HG02623 (cell line): ENCODE measurements around the gene TBX18.

Experiments
- ATAC-seq: cut with Tn5 transposase; IDR thresholded peaks from one replicate; pipeline ENCODE4 v1.9.1; 2021; ENCODE audit warnings: moderate library complexity; ENCODE audit not compliant: unreplicated experiment

Gene TBX18

DNA sequence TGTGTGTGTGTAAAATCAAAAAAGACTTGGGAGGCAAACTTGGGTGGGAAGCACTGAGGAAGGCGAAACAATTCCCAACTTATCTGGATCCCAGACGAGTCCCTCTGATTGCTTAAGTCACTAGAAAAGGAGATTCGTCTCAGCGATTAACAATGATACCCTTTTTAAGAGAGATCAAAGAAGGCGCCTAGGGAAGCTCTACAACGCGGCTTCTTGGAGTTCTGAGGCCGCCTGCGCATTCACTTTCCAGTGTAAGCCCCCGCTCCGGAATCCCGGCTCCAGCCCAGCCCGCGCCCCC lies 8.7 kb upstream of the TBX18 start:
- no peak for ATAC-seq

- ATAC-seq, result no peak
Observed at GRCh38 chr6:84772428-84773132, 8.2 kb upstream of the TBX18 start.

- ATAC-seq, result no peak
Observed at GRCh38 chr6:84771756-84772356, 7.5 kb upstream of the TBX18 start.

DNA sequence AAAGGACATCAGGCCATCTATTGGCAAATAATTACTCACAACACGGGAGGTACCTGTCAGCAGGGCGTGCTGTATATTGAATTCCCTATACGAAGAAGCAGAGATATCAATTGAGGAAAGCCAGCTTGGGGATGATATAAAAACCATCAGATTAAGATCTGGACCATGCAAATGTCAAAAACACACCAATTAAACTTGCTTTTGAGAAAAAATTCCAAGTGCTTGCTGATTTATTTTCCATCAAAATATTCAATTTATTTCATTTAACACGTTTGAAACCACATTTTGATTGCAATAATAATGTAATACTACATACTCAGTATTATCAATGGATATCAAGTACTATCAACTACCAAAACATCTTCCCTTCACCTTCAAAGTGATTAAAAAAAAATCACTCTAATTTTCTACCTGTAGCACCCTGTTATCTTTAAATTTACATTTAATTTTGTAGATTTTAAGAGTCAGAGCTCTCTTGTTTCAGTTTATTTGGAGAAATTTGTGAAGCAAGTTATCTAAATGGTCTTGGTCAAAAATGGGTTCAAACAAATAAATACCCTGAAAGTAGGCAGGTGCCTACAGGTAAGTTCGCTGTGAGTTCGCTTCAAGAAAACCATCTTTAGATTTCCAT lies 6.8 kb upstream of the TBX18 start:
- ATAC-seq, result no peak

- no peak for ATAC-seq
Observed at GRCh38 chr6:84770521-84770920, 6.1 kb upstream of the TBX18 start.

GRCh38 chr6:84769306-84769705 lies 4.9 kb upstream of the TBX18 start:
- no peak for ATAC-seq

- no peak for ATAC-seq
Observed at GRCh38 chr6:84768442-84769174, 4.2 kb upstream of the TBX18 start.

DNA sequence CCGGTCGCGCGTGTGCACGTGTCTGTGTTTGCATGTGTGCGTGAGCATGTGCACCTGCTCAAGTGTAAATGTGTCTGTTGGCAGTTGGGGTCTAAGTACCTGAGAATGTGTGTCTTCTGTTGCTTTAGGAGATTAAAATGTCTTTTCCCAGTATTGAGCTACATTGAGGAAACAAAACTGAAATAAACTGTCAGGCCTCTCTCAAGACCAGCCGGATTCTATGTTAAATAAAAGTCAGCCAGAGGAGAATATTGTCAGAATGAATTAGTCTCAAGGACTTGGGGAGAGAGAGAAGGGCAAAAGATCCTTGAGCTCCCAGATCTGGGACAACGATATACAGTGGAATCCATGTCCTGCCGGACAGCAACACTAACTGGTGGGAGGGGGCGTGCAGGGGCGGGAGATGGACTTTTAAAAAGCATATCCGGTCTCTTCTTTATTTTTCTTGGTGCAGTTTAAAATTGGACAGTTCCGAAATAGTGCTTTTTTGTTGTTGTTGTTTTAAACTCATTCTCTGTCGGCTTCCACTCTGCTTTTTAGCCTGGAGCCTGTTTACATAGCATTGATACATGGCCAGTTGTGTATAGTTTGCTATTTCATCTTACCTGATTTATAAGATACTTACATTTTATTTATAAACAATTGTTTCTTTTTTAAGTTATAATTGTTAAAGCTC lies 3.3 kb upstream of the TBX18 start:
- ATAC-seq, result no peak

GRCh38 chr6:84766799-84767525 lies 2.6 kb upstream of the TBX18 start:
- ATAC-seq, result no peak

DNA sequence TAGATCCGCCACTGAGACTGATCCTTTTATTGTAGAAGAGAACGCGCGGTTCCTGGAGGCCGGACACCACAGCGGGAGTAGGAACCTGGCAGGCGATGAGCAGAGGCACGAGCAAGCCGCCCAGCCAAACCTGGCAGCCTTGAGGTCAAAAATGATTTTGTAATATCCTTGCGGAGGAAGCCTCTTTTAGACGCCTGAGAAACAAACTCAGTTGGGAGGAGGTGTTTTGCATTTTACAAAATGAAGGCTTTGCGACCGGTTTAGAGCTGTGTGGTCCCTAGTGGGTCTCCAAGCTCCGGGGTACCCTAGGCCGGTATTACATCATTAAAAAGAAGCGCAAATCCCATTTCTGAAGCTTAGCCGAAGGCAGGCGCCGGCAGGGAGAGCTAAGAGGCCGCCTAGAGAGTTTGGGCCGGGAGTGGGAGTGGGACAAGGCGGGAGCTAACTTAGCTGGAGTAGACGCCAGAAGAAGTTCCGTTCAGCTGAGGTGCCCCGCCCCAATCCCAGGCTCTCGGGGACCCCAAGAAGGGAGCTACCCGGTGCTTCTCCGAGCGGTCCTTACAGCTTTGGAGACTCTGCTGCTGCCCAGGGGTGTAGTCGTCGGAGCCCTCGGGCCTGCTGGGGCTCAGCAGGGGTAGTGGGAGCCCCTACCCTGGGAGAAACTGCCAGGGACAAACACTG lies 1.9 kb upstream of the TBX18 start:
- no peak for ATAC-seq

- no peak for ATAC-seq
Observed at GRCh38 chr6:84763886-84764331, 489 bp downstream of the TBX18 start.

DNA sequence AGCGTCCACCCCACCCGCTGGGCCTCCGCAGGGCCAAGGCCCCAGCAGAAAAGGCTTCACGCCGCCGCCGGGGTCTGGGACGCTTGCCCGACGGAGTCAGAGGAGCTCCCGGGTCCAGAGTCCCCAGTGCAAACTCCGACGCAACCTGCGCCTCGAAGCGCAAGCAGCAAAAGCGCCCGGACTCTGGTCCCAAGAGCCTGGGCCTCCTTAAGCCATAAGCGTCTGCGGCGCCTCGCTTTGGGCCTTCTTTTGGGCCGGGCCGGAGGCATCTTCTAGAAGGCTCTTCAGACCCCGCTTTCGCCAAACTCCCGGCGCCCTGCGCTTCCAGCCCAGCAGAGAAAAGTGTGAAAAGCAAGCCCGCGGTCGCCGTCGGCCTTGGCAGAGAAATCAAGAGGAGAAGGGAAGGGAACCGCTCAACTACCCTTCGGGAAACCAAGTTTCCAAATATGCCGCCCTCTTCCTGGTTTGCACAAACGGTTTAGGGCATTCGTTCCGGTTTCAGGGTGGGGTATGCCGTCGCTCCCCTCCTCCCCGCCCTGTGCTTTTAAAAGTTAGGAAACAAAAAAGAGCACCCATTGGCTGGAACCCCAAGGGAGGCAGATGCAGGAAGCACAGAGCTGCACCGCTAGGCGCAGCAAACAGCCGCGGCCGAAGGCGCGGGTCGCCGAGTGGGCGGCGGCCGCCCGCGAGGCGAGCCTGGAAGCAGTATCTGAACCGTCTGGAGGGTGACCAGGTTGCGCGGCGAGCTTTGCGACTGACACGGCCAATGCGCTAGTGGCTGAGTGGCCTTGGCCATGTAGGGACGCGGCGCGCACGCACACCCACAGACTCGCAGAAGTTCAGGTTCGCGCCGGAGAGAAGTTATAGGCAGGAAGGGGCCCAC lies 1.2 kb downstream of the TBX18 start:
- no peak for ATAC-seq

DNA sequence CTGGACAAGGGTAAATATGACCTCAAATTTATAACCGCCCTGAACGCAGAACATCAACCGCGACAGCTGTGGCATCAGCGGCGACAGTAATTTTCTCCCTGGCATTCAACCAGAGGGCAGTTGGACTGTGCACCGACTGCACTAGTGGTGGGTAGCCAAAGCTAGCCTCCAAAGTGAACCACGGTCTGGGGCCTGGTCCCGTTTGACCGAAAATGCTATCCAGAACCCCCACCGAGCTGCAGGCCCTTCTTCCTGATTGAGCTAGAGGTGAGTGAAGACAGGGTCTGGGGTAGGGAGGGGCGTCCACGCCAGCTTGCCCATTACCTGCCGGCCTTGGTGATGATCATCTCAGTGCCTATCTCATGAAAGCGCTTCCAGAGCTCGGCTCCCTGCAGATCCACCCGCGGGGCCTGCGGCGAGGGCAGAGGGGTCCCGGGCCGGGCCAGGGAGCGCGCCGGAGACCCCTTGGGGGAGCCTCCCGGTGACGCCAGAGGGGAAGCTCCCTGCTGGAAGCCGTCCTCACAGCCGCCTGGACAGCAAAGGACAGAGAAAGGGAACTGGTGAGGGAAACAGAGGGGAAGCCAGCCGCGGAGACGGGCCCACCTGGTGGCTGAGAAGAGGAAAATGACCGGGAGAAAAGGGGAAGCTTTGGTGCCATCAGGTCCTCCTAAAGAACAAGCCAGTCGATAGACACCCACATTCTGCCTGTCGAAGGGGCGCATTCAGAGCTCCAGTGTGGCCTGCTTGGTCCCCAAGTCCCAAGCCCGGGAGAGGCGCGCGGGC lies 2.0 kb downstream of the TBX18 start:
- no peak for ATAC-seq

GRCh38 chr6:84758486-84758885 lies 5.9 kb downstream of the TBX18 start:
- ATAC-seq, result no peak

DNA sequence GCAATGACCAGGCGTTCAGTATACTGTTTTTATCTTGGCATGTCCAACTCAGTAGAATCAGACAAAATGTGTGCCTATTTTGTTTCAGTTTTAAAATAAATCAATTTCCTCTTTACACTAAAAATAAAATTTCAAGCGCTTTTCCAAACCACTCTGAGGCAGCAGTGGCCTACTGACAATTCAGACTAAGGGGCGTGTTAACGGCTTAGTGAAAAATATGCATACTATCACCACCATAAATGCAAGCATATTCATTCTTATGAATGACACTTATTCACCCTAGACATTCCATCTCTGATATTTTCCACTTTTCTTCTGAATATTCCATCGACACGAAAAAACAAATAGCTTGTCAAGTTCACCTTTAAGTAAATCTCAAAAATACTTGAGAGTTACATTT lies 7.5 kb downstream of the TBX18 start:
- ATAC-seq, result no peak

GRCh38 chr6:84756466-84756865 lies 7.9 kb downstream of the TBX18 start:
- no peak for ATAC-seq

DNA sequence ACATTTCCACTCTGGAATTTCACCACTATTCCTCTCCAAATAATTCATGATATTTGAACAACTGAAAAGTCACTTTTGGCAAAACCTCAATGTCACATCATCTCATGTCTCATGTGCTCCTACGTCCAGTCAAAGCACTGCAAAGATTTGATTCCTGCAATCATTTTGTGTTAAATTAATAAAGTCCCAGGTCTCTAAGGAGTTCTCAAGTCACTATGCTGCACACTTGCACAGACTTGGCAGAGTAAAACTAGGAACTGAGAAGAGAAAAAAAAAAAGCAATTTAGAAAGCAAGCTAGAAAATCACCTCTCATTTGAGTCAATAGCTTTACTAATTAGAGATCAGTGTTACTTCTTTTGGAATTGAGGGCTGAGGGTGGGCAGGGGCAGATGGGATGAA lies 11.2 kb downstream of the TBX18 start:
- ATAC-seq, result no peak

- no peak for ATAC-seq
Observed at GRCh38 chr6:84752118-84752850, 12.1 kb downstream of the TBX18 start.
